GM21723 (cell line): ENCODE data around the gene SLC16A6.
"Not testable (repeated sequence)": the region's sequence is repeated elsewhere in the genome, so short reads cannot be mapped to it uniquely, and the experiment has no call there.

Source experiments
- ATAC-seq: cut with Tn5 transposase; IDR thresholded peaks from one replicate; pipeline ENCODE4 v1.9.1; 2021; ENCODE audit warnings: mild to moderate bottlenecking, moderate library complexity; ENCODE audit not compliant: unreplicated experiment

Gene SLC16A6

GRCh38 chr17:68253426-68253825 lies 37.5 kb downstream of the SLC16A6 start:
- ATAC-seq, result not testable (repeated sequence)

GRCh38 chr17:68249354-68249765 lies 41.6 kb downstream of the SLC16A6 start:
- ATAC-seq, result no peak

- no peak for ATAC-seq
These were observed 42.0 kb downstream of the SLC16A6 start for GRCh38 chr17:68248891-68249290.

- peak; percentile 35 for ATAC-seq
These were observed 42.6 kb downstream of the SLC16A6 start for GRCh38 chr17:68248199-68248825.

GRCh38 chr17:68247445-68248198 lies 43.3 kb downstream of the SLC16A6 start, which contains the start of gene AMZ2:
AMZ2 (plus strand) TSS chr17:68248043; CDS start chr17:68250188, 2,145 bp downstream.
- ATAC-seq, result peak; percentile 89

GRCh38 chr17:68246271-68247028 lies 44.5 kb downstream of the SLC16A6 start:
- ATAC-seq, result no peak

GRCh38 chr17:68239632-68240366 lies 51.1 kb downstream of the SLC16A6 start:
- ATAC-seq, result no peak

GRCh38 chr17:68238871-68239253 lies 52.1 kb downstream of the SLC16A6 start:
- ATAC-seq, result peak; percentile 27

GRCh38 chr17:68238164-68238870 lies 52.6 kb downstream of the SLC16A6 start:
- peak; percentile 4 for ATAC-seq

GRCh38 chr17:68237369-68238163 lies 53.4 kb downstream of the SLC16A6 start:
- ATAC-seq, result peak; percentile 70

GRCh38 chr17:68235336-68235791 lies 55.6 kb downstream of the SLC16A6 start:
- not testable (repeated sequence) for ATAC-seq

- ATAC-seq, result peak; percentile 36
These were observed 56.1 kb downstream of the SLC16A6 start for GRCh38 chr17:68234726-68235335.

- ATAC-seq, result not testable (repeated sequence)
These were observed 58.2 kb downstream of the SLC16A6 start for GRCh38 chr17:68232741-68233140.

- ATAC-seq, result no peak
These were observed 59.4 kb downstream of the SLC16A6 start for GRCh38 chr17:68231541-68231940.

GRCh38 chr17:68231131-68231530 lies 59.8 kb downstream of the SLC16A6 start:
- not testable (repeated sequence) for ATAC-seq

- ATAC-seq, result no peak
These were observed 61.3 kb downstream of the SLC16A6 start for GRCh38 chr17:68229619-68230018.

GRCh38 chr17:68228817-68229570 lies 61.9 kb downstream of the SLC16A6 start:
- no peak for ATAC-seq

- not testable (repeated sequence) for ATAC-seq
These were observed 62.8 kb downstream of the SLC16A6 start for GRCh38 chr17:68228039-68228680.
